AG09319 (cell line): ENCODE results near the gene HERC2.
"Not testable (repeated sequence)": the region's sequence is repeated elsewhere in the genome, so short reads cannot be mapped to it uniquely, and the experiment has no call there.

Experiments
- DNase-seq: peaks from one replicate; pipeline ENCODE4 v3.0.0-alpha.2; 2010; ENCODE audit warnings: low read depth; ENCODE audit errors: extremely low read depth
- CTCF ChIP-seq: IDR thresholded peaks from 2 replicates; pipeline ENCODE4 v1.5.1; 2011; ENCODE audit warnings: low read depth, mild to moderate bottlenecking, inconsistent platforms, low read length, moderate library complexity

Gene HERC2

DNA sequence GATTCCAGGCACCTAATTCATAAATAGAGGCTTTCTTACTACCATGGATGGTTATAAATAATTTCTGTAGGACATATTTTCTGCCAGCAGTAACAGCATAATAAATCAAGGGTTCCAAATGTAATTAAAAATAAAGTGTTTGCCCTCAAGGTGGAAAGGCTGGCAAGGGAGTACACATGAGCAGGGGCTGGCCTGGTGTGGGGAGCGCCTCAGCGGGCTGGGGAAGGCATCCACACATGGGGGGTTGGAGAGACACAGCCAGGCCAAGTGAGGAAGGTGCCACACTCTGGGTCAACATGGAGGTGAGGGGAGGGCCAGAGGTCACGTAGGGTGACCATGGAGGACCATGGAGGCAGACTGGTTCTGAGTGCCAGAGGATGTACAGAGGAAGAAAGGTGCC, 157.1 kb downstream of the HERC2 start:
- DNase-seq = no peak

DNA sequence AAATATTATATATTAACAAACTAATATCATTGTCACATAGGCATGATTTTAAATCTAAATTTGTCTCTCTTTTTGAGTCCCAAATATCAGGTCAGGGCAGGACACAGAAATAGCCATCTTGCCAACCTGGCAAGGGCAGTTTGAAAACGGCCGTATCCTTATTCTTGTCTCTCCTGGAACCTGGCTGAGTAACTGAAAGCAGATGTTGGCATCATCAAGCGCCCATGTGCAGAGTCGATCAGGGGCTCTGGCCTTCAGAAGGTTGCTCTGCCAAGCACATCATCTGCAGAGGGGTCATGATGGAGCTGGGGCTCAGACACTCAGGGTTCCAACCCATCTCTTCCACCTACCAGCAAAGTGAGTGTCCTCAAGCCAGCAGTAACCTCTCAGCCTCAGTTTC, 167.7 kb downstream of the HERC2 start:
- no peak for DNase-seq
- no peak for TF ChIP-seq CTCF

More for the DNA sequence above, 157.1 kb downstream of the HERC2 start:
- TF ChIP-seq CTCF = no peak

DNA sequence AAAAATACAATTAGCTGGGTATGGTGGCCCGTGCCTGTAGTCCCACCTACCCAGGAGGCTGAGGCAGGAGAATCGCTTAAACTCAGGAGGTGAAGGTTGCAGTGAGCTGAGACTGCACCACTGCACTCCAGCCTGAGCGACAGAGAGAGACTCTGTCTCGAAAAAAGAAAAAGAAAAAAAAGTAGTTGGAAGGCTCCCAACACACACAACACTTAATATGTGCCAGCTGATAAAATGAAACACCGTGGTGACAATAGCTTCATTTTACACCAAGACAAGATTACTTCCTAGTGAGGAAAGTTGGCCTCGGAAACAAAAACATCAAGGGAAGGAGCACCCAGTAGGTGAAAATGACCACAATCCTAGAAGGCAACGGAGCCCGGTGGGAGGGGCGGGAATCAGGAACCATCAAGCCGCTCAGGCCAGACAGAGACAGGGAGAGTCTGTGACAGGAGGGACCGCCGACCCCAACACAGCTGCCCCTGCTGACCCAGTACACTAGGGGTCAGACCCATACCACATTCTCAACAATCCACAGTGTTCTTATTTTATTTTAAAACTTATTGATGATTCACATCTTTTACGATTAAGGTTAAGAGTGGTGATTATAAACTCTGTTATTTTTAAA, 168.4 kb downstream of the HERC2 start:
- no peak for DNase-seq
- no peak for TF ChIP-seq CTCF

DNA sequence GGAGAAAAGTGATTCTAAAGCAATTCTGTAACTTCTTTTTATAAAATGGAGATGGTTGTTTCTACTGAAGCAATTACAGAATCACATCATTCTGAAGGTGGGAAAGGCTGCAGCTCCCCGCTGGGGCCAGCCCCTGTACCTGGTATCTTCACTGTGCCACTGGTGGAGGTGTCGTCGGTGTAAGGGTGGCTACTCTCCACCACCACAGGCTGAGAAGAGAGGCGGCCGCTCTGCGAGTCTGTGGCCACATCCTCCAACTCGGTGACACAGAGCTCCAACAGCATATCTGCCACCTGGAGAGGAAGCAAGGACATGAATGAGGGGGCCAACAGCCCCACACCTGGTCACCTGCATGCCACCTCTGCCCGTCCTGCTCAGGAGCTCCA, 169.4 kb downstream of the HERC2 start:
- DNase-seq = not testable (repeated sequence)

GRCh38 chr15:28151864-28152537, 170.0 kb downstream of the HERC2 start:
- not testable (repeated sequence) for DNase-seq

DNA sequence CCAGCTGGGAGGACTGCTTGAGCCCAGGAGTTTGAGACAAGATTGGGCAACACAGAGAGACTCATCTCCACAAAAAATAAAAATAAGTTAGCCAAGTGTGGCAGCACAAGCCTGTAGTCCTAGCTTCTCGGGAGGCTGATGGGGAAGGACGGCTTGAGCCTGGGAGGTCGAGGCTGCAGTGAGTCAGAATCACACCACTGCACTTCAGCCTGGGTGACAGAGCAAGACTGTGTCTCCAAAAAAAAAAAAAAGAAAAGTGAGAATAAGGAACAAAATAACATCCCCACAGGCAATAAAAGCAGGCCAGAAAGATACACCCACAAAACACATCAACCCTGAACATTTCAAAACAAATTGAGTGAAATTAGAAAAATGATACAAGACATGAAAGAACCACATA, 174.2 kb downstream of the HERC2 start:
- no peak for TF ChIP-seq CTCF
- no peak for DNase-seq

DNA sequence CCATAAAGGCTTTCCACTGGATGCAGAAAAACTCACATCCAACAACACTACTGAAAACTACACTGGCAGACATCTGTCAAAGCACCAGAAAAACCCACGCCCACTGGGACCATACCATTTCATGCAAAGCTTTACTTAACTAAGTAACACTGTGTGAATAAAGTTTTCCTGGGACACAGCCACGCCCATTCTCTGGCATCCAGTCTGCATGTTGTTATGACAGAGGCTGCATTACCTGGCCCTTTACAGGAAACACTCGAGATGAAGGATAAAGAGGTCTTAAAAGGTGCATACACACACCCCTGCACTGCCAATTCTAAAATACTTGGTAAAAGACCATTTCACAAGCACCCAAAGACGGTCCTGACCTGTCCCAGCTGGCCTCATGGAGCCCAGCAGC, 176.6 kb downstream of the HERC2 start:
- DNase-seq = not testable (repeated sequence)

GRCh38 chr15:28140062-28140461, 181.9 kb downstream of the HERC2 start:
- TF ChIP-seq CTCF = no peak
- DNase-seq = no peak

GRCh38 chr15:28137408-28138039, 184.5 kb downstream of the HERC2 start:
- DNase-seq = not testable (repeated sequence)

DNA sequence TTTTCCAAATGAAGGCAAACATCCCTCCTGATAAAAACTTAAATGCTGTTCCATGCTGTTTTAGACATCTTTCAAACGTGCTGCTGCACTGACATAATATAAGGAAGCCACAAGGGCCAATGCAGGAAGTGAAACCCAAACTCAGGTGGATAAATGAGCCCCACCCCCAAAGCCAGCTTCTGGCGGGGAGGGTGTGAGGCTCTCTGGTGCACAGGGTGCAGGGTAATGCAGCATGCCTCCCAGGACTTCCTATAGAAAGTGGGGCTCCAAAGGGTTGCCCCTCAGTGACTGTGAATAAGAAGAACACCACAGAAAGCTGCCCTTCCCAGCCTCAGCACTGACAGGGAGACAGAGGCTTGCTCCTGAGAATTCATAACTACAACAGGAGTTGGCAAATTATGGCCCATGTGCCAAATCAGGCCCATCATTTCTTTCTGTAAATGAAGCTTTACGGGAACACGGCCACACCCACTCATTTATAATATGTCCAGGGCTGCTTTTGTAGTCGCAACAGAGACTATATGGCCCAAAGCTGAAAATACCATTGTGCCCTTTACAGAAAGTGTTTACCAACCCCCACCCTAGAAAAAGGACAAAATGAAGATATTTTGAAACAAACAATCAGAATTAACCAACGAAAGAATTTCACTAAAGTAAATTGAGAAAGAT, 185.6 kb downstream of the HERC2 start:
- not testable (repeated sequence) for DNase-seq
